ENCODE results near the gene ABCC4. TPM values are rescaled to one million over a fixed set of nuclear protein-coding genes. Genes with fewer than 3 reads are reported as not detected.

The ABCC4 gene, protein sequence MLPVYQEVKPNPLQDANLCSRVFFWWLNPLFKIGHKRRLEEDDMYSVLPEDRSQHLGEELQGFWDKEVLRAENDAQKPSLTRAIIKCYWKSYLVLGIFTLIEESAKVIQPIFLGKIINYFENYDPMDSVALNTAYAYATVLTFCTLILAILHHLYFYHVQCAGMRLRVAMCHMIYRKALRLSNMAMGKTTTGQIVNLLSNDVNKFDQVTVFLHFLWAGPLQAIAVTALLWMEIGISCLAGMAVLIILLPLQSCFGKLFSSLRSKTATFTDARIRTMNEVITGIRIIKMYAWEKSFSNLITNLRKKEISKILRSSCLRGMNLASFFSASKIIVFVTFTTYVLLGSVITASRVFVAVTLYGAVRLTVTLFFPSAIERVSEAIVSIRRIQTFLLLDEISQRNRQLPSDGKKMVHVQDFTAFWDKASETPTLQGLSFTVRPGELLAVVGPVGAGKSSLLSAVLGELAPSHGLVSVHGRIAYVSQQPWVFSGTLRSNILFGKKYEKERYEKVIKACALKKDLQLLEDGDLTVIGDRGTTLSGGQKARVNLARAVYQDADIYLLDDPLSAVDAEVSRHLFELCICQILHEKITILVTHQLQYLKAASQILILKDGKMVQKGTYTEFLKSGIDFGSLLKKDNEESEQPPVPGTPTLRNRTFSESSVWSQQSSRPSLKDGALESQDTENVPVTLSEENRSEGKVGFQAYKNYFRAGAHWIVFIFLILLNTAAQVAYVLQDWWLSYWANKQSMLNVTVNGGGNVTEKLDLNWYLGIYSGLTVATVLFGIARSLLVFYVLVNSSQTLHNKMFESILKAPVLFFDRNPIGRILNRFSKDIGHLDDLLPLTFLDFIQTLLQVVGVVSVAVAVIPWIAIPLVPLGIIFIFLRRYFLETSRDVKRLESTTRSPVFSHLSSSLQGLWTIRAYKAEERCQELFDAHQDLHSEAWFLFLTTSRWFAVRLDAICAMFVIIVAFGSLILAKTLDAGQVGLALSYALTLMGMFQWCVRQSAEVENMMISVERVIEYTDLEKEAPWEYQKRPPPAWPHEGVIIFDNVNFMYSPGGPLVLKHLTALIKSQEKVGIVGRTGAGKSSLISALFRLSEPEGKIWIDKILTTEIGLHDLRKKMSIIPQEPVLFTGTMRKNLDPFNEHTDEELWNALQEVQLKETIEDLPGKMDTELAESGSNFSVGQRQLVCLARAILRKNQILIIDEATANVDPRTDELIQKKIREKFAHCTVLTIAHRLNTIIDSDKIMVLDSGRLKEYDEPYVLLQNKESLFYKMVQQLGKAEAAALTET (N-terminal part only)
- 9.0 TPM for total RNA-seq

DNA sequence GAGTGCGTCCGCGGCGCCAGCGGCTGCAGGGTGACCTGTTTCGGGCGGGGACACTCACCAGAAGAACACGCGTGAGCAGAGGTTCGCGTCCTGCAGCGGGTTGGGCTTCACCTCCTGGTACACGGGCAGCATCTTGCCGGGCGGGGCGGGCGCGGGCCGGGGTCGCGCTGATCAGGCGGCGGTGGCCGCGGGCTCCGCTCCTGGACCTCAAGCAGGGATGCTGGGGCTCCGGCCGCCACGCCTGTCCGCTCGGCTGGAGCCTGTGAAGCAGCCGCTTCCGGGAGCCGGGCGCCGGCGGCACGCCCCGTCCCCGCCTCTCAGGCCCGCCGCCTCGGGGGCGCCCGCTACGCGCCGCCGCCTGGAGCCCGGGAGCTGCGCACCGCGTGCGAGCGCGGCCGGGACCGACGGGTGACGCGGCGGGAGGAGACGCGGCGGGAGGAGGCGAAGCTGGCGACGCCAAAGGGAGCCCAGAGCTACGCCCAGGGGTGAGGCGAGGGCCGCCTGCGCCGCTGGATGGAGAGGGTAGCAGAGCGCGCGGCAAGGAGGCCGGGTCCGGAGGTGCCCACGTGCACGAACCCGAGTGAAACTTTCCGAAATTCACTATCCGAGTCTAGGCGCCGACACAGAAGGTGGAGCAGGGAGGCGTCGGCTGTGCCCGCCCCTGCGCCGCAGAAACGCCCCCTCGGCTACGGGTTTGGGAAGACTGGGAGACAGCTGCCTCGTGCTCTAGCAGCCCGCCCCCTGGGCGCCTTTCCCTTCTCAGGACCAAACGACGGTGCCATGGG, at the start of gene ABCC4:
TSS of gene ABCC4 (minus strand) at position 269 of the 785 bp plus-strand sequence. CDS start at position 132, 137 bp downstream.
- DNase-seq: no peak

DNA sequence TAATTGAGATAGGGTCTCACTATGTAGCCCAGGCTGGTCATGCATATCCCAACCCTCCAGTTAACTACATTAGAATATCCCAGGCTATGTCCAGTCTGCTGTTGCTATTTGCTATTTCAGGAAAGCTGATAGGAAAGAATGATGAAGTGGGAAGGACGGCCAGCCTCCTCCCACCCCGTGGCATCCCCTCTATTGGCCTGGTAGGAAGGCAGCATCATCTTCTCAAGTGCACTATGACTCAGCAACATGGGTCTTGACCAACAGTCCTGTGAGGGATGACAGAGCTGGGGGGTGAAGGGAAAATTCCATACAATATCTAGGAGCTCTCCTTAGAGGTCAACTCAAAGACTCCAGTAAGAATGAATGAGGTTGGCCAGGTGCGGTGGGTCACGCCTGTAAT, 48.0 kb upstream of the ABCC4 start:
- no peak for DNase-seq

DNA sequence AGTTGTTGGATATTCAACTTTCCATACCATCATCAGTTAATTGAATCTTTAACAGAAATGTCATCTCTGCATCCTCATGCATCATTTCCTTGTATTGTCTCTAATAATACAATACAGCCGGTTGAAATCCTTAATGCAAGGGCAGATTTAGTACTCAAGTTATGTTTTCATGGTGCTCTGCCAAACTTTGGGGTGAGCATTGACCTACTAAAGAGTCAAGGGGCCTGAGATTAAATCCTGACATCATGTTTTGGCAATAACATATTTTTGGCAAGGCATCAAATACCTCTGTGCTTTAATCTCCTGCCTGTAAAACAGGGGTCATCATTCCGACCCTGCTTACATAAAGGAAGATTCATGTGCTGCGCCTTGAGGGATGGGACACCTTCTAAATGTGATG, 42.7 kb upstream of the ABCC4 start:
- DNase-seq: no peak

DNA sequence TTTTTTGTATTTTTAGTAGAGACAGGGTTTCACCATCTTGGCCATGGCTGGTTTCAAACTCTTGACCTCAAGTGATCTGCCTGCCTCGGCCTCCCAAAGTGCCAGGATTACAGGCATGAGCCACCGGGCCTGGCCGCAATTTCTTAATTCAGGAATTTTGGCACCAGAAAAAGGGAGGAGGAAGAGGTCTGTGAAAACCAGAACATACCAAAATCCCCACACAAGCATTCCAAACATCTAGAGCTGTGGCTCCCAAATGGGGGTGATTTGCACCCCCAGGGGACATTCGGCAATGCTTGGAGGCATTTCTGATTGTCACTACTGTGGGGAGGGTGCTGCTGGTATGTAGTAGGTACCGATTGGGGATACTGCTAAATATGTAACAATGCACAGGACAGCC, 40.2 kb upstream of the ABCC4 start:
- no peak for DNase-seq

DNA sequence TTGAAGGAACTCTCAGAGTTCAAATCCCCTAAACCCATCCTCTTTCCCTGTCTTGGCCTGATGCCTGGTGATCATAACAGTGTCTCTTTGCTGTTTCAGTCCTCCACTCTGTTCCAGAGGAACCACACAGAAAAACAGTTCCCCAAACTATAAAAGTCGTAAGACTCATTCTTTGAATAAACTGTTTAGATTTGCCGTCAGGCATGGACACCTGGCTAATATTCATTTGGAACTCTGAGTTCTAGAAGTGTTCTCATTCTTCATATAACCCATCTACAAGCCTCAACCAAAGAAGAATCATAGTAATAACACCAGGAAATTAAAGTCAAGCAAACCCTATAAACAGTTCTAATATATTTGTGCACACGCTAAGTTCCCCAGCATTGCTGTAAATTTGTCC, 37.7 kb upstream of the ABCC4 start:
- no peak for DNase-seq

DNA sequence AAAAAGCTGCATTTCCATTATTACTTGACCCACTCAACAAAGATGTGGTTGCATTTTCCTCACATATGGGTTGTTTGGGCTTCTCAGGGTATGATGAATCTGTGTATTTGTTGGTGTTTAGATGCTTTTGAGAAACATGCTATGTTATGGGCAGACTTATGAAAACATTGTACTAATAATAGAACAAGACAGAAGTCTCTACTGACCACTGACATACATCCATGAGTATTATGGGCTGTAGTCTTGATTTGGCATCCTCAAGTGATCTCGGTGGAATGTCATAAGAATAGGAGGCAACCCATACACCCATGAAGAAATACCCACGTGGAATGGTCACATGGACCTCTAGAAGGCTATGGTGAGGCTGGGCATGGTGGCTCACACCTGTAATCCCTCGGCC, 36.3 kb upstream of the ABCC4 start:
- DNase-seq: no peak

DNA sequence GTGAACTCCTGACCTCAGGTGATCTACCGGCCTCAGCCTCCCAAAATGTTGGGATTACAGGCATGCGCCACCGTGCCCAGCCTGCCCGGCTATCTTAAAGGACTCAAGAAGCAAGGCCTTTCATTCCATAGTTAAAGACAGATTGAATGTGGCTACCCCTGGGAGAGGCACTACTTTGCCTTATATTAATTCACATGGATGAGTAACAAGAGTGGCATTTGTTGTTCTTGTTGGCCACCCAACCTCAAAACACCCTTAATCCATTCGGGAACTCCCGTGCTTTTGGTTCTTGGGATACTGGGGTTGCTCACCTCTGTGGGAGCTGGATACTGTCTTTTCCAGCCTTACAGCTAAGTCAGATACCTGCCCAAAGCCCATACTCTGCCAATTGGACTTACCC, 34.4 kb upstream of the ABCC4 start:
- no peak for DNase-seq

DNA sequence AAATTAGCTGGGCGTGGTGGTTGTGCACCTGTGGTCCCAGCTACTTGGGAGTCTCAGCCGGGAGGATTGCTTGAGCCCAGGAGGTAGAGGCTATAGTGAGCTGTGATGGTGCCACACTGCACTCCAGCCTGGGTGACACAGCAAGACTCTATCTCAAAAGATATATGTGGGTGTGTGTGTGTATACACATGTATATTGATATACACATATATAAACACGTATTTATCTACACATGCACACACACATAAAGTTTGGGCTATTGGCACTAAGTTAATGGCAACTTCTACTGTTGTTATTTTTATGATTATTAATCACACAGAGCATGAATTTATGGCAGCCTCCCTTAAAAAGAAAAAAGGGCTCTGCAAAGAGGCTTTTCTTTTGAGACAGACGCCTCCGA, 27.1 kb upstream of the ABCC4 start:
- DNase-seq: no peak

DNA sequence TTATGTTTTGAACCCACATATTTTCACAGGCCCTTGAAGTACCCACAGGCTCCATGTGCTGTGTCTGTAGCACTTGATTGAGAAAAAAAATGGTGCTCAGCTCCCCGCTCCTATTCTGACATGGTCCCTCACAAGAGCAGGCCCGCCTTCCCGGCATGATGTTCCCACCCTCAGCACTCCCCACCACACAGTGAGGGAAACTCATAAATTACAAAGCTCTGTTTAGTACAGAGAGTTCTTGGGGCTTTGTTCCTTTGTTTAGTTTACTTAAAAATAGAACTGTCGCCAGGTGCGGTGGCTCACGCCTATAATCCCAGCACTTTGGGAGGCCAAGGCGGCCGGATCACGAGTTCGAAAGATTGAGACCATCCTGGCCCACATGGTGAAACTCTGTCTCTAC, 25.9 kb upstream of the ABCC4 start:
- DNase-seq: no peak

DNA sequence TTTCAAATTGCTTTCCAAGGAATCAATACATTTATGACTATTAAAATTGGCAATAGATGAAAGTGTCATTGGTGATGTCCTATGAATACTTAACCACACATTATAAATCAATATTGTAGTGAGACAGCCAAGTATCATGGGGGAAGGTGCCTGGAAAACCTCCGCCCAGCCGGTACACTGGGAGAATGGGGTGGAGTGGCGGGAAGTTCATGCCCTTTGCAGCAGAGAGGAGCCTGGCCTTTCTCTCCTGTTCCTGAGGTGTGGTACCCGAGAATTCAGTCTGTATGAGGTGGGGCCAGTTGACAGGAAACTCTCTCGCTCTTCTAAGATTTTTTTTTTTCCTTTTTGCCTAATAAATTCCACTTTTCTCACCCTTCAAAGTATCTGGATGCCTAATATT, 25.4 kb upstream of the ABCC4 start:
- DNase-seq: no peak

DNA sequence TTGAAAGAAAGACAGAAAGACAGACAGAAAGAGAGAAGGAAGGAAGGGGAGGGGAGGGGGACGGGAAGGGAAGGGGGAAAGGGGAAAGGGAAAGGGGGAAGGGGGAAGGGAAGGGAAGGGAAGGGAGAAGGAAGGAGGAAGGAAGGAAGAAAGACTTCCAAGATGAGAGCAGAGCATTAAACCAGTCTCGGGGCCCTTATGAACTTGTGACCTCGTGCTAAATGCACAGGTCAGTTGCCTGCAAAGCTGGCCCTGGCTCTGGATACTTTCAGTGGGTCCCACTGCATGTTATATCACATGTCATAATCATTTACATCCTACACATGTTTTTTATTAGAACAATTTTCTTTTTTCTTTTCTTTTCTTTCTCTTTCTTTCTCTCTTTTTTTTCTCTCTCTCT, 24.2 kb upstream of the ABCC4 start:
- DNase-seq: no peak

DNA sequence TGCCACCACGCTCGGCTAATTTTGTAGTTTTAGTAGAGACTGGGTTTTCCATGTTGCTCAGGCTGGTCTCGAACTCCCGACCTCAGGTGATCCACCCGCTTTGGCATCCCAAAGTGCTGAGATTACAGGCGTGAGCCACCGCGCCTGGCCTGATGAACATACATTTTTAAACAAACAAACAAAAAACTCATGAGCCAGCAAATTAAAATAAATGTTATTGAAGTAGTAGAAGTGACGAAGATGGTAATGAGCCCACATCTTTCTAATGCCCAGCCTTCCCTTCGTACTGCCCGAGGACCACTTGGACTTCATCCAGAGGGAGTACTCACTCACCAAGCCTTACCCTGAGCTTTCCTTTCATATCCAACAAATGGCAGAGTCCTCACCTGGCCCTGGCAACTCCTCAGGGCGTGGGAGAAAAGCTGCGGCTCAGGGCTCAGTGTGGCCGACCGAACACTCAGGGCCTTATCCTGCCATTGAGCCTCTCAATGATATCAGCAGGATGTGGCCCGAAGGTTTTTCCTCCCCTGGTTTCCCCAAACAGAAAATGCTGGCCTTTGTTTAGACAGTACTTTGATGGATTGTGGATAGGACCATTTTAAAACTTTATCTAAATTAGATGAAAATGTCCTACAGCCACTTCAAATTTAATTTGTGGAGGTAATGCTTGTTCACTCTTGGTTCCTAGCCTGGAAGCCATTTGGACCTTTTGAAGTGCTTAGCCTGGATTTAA, 22.8 kb upstream of the ABCC4 start:
- DNase-seq: no peak

DNA sequence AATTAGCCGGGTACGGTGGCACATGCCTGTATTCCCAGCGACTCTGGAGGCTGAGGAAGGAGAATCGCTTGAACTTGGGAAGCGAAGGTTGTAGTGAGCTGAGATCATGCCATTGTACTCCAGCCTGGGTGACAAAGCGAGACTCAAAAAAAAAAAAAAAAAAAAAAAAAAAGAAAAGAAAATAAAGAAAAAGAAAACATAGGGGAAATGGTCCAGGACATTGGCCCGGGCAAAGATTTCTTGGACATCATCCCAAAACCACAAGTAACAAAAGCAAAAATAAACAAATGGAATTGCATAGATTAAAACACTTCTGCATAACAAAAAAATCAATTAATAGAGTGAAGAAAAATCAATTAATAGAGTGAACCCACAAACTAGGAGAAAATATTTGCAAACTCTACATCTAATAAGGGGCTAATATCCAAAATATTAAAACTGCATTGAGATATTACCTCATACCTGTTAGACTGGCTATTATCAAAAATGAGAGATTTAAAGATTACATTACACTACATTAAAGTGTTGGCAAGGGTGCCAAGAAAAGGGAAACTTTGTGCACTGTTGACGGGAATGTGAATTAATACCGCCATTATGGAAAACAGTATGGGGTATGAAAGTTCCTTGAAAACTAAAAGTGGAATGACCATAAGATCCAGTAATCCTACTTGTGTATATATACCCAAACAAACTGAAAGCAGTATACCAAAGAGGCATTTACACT, 18.5 kb upstream of the ABCC4 start:
- no peak for DNase-seq

DNA sequence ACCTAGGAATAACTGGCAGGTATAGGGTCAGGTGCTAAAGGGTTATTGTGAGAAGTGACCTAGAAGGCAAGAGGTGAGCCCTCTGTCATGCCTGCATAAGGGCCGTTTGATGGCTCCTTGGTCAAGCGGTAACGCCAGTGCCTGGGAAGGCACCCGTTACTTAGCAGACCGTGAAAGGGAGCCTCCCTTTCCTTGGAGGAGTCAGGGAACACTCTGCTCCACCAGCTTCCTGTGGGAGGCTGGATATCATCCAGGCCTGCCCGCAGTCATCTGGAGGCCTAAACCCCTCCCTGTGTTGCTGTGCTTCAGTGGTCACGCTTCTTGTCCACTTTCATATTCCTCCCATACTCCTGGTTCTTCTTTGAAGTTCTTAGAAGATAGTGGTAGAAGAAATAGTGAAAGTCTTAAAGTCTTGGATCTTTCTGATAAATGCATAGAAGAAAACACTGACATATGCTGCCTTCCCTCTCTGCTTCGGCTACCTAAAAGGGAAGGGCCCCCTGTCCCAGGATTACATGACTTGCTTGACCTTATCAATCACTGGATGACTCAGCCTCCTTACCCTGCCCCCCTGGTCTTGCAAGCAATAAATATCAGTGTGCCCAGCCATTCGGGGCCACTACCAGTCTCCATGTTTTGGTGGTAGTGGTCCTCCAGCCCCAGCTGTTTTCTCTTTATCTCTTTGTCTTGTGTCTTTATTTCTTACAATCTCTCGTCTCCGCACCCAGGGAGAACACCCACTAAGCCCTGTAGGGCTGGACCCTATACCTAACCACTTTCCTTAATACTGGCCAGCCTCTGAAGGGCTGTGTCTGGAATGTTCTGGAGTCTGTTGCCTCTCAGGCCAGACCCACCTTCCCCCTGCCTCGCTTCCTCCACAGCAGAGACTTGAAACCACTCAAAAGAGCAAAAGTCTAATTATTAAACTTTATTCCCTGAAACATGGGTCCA, 16.1 kb upstream of the ABCC4 start:
- no peak for DNase-seq

DNA sequence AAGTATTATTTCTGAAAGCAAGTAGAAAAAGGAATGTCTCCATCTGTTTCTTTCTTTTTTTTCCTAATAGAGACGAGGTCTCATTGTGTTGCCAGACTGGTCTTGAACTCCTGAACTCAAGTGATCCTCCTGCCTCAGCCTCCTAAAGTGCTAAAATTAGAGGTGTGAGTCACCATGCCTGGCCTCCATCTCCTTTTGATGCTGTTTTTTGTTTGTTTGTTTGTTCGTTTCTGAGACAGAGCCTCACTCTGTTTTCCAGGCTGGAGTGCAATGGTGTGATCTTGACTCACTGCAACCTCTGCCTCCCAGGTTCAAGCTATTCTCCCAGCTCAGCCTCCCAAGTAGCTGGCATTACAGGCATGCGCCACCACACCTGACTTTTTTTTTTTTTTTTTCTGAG, 14.5 kb upstream of the ABCC4 start:
- no peak for DNase-seq

DNA sequence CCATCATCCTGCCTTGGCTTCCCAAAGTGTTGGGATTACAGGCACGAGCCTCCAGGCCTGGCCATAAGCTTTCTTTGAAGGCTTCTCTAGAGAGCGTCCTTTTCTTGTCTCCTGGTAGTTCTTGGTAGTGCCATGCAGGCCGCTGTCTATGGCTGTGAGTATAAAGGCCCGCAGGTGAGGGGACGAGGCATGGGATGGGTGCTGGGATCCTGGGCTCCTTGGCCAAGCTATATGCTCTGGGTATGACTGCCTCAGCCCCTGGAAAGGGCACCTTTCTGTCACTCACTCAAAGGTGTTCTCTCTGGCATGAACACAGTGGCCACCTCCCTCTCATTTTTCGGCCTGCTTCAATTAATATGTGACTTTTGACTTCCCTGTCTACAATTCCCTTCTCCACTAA, 6.3 kb upstream of the ABCC4 start:
- DNase-seq: no peak

DNA sequence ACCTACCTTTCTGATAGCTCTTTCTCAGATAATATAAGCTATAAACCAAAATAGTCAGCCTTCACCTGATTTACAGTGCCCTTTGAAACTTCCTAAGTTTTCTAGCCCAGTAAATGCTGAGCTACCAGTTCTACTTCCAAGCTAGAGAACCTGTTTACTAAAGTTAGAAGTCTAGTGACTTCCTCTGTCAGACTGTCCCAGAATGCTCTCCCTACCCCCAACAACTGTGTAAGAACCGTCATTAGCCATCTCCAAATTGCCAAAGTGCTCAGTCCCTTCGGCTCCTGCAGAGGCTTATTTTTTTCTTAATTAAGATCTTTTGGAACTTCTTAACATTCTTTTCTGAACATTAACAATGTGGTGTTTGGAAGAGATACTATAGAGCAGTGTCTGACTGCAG, 3.2 kb upstream of the ABCC4 start:
- no peak for DNase-seq

DNA sequence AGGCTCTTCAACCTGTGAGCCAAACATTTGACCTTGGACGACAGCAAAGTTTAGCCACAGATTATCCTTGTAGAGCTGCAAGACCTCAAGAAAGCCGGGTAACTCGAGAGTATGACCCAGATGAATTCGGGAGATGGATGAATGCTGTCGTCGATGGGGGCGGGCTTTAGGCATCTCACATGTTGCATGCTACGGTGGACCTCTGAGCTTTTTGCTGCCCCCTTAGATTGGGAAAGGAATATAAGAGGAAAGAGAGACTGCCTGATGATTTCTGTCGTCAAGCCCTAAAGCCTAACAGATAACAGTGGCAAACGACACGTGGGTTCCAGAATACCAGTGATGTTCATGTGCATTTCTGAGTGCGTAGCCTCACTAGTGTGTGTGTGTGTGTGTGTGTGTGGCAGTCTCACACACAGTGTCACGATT, 730 bp upstream of the ABCC4 start:
- DNase-seq: no peak

DNA sequence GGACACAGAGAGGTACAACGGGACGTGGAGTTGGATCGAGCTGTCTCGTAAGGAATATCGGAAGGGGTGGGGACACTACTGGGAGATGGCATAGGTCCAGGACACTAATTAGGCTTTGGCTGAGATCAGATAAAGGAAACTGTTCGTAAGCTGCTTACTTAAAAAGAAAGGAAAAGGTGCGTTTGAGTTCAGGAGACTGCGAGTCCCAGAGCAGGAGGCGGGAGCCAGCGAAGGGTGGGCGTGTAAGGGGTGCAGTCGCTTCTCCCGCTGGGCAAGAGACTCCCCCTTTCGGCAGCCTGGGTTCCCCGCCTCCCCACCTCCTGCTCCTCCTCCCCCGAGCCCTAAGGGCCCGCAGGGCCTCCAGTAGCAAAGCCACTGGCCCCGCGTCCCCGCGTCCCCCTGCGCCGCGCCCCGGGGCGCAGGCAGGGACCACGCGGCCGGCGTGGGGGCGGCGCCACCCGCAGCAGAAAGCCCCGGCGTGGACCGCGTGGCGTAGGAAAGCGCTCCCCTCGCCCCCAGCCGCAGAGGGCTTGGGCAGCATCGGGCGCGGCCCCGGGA, 547 bp downstream of the ABCC4 start:
- DNase-seq: peak; percentile 17
